HG03066 (cell line): ENCODE results near the gene ASB16.
"Not testable (repeated sequence)": the region's sequence is repeated elsewhere in the genome, so short reads cannot be mapped to it uniquely, and the experiment has no call there.

Source experiments
- ATAC-seq: cut with Tn5 transposase; IDR thresholded peaks from one replicate; pipeline ENCODE4 v1.9.1; 2021; ENCODE audit warnings: low read depth; ENCODE audit not compliant: unreplicated experiment

Gene ASB16

DNA sequence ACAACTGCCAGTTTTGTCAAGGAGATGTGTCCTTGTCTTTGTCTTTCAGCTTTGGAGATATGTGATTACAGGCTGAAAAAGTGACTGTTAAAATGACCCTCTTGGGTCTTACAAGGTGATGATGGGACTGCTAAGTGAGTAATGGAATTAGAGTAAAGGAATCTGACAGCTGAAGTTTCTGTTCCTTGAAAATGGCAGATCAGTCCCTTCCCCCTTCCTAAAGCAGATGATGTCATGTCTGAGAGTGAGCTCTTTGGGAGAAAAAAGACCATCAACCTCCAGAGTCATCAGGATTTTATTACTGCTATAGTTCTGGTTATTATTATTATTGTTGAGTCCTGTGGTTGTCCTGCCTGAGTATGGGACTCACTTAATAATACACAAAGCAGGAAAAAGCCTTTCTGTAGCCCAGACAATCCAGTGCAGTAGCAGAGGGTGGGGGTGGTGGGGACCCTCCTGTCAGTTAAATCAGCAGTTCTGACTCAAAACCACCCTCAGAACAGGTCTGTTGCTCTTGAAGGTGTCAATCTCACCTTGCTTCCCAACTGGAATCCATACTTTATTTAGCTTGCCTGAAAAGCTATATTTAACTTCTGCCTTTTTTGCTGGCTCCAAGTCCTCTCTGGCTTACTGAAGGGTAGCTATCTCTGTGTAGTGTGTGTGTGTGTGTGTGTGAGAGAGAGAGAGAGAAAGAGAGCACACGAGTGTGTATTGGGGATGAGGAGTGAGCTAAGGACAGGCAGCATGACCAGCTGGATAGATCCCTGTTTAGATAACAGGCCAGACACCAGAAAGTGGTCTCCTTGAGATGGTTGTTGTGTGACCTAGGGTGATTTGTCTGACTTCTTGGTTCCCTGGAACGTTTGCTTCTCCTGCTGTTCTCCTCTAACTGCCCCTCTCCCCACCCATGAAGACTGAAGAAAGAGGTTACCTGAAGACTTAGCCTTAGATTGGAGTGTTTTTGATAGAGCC lies 23.8 kb upstream of the ASB16 start:
- no peak for ATAC-seq

- ATAC-seq = no peak
Measured at GRCh38 chr17:44147812-44148211, 22.7 kb upstream of the ASB16 start.

DNA sequence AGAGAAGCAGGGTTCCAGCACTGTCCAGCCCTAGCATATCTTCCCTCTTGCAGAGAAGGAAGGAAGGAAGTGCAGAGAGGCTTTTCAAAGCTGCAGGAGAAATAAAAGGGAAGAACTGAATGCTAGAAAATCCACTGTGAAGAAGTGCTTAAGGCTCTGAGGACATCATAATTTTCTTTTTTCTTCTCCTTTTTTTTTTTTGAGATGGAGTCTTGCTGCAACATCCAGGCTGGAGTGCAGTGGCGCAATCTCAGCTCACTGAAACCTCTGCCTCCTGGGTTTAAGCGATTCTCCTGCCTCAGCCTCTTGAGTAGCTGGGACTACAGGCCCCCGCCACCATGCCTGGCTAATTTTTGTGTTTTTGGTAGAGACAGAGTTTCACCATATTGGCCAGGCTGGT lies 21.4 kb upstream of the ASB16 start:
- ATAC-seq = not testable (repeated sequence)

DNA sequence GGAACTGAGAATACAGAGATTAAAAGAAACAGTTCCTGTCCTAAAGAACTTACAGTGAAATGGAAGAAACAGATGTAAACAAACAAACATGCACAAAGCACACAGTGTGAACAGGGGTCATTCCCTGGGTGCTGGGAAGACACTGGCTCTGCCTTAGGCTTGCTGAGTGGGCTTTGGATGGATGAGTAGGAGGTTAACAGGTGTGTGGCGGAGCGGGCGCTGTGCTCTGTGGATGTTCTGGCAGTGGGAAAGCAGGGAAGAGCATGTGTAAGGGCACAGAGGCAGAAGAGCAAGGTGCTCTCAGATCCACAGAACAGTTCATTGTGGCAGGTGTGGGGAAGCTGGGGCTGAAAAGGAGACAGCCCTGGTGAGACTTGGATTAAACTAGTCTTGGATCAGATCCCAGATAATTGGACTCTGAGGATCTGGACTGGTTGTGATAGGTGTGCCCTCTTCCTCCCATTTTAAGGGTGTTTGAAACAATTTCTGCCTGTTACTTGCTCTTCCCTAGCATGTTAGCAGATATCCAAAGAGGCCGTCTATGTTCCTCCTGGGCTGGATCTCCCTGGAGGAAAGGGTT lies 20.7 kb upstream of the ASB16 start:
- no peak for ATAC-seq

GRCh38 chr17:44152875-44153274 lies 17.6 kb upstream of the ASB16 start:
- no peak for ATAC-seq

GRCh38 chr17:44155488-44155887 lies 15.0 kb upstream of the ASB16 start:
- ATAC-seq = no peak

GRCh38 chr17:44159519-44160210 lies 10.8 kb upstream of the ASB16 start:
- no peak for ATAC-seq

GRCh38 chr17:44164476-44164875 lies 6.0 kb upstream of the ASB16 start:
- ATAC-seq = no peak

DNA sequence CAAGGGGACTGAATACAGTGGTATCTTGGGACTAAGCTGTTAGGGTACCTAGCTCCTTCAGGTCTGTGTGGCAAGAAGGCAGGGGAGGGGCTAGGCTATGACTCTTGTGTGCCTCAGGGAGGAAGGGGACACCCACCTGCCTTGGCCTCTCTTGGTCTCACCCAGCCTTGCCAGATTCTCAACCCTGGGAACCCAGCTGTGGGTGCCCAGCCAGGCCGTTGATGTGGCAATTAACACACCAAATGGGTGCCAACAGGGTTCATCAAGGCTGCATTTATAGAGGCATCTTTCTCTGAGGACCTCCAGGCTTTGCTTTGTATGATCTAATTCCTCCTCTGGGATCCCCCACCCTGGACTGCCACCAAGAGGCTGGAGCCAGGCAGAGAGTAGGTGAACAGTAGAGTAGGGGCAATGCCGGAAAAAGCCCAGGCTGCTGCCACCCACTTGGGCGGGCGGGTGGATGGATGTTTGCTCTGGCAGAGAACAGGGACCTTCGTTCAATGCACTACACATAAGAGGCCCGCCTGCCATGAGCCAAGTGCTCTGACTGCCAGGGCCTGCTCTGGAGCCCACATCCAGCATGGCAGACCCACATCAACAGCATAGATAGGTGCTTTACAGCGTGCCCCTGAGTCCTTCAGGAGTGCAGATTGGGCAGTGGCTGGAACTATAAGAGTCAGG lies 3.2 kb upstream of the ASB16 start:
- no peak for ATAC-seq

DNA sequence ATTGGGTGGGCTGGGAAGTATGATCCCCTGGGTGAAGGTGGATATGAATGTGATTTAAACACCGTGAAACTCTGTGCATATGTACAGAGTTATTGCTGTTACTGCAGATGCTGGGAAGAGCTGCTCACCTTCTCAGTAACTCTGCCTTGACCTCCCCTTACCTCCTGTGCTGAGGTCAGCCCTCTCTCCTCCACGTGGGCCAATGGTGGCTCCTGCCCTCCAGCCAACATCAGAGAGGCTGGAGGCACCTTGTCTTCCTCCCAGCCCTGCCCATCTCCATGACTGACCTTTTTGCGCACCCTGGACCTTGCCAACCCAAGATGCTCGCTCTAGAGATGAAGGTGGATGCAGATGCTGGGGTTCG lies 387 bp upstream of the ASB16 start:
- ATAC-seq = no peak

DNA sequence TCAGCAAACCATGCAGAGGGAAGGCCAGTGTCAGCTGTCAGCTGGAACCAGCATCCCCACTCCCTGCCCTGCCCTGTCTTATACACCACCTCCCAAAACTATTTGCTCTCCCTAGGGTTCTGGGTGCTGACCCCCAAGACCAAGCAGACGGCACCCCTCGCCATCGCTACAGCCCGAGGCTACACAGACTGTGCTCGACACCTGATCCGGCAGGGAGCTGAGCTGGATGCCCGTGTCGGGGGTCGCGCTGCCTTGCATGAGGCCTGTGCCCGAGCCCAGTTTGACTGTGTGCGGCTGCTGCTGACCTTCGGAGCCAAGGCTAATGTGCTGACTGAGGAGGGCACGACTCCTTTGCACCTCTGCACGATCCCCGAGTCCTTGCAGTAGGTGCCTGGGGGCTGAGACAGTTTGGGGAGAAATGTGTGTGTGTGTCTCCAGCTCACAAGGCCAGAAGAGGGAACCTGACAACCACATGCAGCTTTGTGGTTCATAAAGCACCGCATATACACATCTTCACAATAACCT lies 1.5 kb downstream of the ASB16 start:
- ATAC-seq = no peak

DNA sequence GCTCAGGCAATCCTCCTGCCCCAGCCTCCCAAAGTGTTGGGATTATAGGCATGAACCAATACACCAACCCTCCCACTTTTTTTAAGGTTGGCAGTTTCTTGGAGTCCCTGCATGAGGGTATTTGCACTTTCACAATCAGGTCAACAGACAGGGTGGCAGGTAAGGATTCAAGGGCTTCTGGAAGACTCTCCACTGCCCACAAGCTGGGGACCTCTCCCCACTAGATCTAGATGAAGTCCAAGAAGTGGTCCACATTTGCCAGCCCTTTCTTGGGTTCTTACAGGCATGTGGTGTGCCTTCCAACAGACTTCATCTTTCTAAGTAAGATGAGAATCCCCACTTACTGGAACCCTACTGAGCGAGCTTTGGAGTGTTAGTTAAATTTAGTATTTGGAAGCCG lies 3.9 kb downstream of the ASB16 start:
- no peak for ATAC-seq

- no peak for ATAC-seq
Measured at GRCh38 chr17:44176257-44176656, 5.8 kb downstream of the ASB16 start.

- no peak for ATAC-seq
Measured at GRCh38 chr17:44176671-44177501, 6.4 kb downstream of the ASB16 start.

DNA sequence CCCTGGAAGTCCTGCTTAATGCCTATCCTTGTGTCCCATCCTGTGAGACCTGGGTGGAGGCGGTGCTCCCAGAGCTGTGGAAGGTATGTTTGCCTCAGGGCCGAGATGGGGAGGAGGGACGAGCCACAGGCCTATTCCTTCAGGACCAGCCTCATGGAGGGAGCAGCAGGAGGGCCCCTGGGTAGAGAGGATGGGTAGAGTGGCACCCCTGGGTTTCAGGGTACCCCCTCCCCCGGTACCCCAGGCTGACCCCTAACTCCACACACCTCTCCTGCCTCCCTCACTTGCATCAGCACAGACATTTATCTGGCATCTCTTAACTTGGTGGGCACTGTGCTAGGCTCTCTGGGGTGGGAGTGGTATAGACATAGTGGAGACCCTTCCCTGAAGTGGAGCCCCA lies 7.1 kb downstream of the ASB16 start:
- ATAC-seq = no peak

- no peak for ATAC-seq
Measured at GRCh38 chr17:44178133-44178532, 7.6 kb downstream of the ASB16 start.

GRCh38 chr17:44183024-44183423 lies 12.5 kb downstream of the ASB16 start:
- no peak for ATAC-seq

DNA sequence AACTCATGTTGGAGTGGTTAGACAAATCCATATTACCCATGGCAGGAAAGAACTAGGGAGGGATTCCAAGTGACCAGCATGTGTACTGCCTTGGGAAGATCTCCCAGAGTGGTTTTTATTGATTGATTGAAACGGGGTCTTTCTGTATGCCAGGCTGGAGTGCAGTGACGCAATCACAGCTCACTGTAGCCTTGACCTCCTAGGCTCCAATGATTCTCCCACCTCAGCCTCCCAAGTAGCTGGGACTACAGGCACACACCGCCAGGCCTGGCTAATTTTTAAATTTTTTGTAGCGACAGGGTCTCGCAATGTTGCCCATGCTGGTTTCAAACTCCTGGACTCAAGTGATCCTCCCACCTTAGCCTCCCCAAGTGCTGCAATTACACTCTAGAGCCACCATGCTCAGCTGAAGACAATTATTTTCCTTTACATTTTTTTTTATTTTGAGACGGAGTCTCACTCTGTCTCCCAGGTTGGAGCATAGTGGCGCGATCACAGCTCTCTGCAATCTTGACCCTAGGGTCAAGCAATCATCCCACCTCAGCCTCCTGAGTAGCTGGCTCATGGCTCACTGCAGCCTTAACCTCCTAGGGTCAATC lies 13.8 kb downstream of the ASB16 start:
- no peak for ATAC-seq

GRCh38 chr17:44186307-44187130 lies 16.0 kb downstream of the ASB16 start, which contains the start of gene TMUB2:
Gene TMUB2 (plus strand): TSS chr17:44186972. CDS start chr17:44187709, 737 bp downstream.
- ATAC-seq = peak; percentile 82
